ENCODE data around the gene OSBPL8. TPM values are rescaled to one million over a fixed set of nuclear protein-coding genes. Genes with fewer than 3 reads are reported as not detected.

OSBPL8 gene, protein sequence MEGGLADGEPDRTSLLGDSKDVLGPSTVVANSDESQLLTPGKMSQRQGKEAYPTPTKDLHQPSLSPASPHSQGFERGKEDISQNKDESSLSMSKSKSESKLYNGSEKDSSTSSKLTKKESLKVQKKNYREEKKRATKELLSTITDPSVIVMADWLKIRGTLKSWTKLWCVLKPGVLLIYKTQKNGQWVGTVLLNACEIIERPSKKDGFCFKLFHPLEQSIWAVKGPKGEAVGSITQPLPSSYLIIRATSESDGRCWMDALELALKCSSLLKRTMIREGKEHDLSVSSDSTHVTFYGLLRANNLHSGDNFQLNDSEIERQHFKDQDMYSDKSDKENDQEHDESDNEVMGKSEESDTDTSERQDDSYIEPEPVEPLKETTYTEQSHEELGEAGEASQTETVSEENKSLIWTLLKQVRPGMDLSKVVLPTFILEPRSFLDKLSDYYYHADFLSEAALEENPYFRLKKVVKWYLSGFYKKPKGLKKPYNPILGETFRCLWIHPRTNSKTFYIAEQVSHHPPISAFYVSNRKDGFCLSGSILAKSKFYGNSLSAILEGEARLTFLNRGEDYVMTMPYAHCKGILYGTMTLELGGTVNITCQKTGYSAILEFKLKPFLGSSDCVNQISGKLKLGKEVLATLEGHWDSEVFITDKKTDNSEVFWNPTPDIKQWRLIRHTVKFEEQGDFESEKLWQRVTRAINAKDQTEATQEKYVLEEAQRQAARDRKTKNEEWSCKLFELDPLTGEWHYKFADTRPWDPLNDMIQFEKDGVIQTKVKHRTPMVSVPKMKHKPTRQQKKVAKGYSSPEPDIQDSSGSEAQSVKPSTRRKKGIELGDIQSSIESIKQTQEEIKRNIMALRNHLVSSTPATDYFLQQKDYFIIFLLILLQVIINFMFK
- total RNA-seq (2021) (68.7 to 81.7 TPM (median 72.8 TPM) in 3 replicates), Bru-seq, nascent RNA (percentile 82 among the genes with signal in this experiment)
- long read RNA-seq, experiment 1, full-length matches to known transcripts = 67 of 217 reads
- long read RNA-seq, experiment 1, partial matches to known transcripts = 36 of 217 reads
- long read RNA-seq, experiment 1, other reads (novel, unspliced or antisense) = 114 of 217 reads
- long read RNA-seq, experiment 2, partial matches to known transcripts = 7 of 58 reads
- long read RNA-seq, experiment 2, other reads (novel, unspliced or antisense) = 50 of 58 reads
- long read RNA-seq, experiment 3, partial matches to known transcripts = 0 of 2 reads
- long read RNA-seq, experiment 3, other reads (novel, unspliced or antisense) = 2 of 2 reads

DNA sequence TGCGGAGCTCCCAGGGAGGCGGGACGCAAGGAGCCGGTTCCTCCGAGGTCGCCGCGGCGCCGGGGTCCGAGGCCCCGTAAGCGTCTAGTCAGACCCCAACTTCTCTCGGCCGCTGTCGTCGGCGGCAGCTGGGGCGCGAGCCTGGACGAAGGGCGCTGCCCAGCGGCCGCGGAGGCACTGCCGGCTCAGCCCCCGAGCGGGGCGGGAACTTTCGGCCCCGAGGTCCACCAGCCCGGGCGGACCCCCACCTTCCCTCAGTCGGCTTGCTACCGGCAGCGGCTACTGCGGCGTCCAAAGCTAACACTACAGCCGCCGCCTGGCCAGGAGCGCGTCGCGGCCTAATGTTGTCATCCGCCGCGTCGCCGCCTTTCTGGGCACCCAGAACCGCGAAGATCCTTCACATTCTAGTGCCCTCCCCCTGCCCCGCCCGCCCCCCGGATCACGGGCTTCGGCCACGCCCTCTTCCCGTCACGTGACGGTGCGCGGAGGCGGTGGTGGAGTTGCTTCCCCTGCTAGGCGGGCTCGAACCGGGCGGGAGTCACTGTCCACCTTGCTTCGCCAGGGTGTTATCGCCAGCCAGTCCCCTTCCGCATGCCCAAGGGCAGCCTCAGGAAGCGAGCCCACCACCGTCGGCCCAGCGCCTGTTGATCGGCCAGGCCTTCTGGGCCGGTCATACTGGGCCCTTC lies at the start of gene OSBPL8:
TSS of gene OSBPL8 (minus strand) at position 372 of the 686 bp plus-strand sequence. CDS start 72,220 bp downstream, outside the sequence.
- ChIA-PET CTCF (interaction anchor here (1.0 to 1.6 kb wide), 3 partner anchors 9 to 28 kb away, joined by 3 to 5 read pairs (median 3); no protein-coding TSS in a partner anchor), POLR2A (interaction anchor here (0.6 to 1.2 kb wide), 3 partner anchors 12 to 377 kb away, joined by 3 read pairs; no protein-coding TSS in a partner anchor)
- Mint-ChIP-seq H3K27ac (peak within 1 kb of the TSS; percentile 97), H3K4me1 (peaks cover 42% of the 10 kb centered on the region), H3K9me3 (no peaks in the 10 kb centered on the region), H3K36me3 (no peaks in the 10 kb centered on the region), H3K27me3 (ENCODE audit: low read depth) (no peaks in the 10 kb centered on the region), H3K4me3 (peak within 1 kb of the TSS; percentile 91)
- DNase-seq (ENCODE audit: low spot score) = peak; percentile 97
- ATAC-seq = peak; percentile 82
- TF ChIP-seq, protein P1, sequence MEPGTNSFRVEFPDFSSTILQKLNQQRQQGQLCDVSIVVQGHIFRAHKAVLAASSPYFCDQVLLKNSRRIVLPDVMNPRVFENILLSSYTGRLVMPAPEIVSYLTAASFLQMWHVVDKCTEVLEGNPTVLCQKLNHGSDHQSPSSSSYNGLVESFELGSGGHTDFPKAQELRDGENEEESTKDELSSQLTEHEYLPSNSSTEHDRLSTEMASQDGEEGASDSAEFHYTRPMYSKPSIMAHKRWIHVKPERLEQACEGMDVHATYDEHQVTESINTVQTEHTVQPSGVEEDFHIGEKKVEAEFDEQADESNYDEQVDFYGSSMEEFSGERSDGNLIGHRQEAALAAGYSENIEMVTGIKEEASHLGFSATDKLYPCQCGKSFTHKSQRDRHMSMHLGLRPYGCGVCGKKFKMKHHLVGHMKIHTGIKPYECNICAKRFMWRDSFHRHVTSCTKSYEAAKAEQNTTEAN (CRISPR knock-in tag; IDR thresholded peaks at IDR 0.05) = peak; percentile 72; the same call in 1 of the 2 replicates
- peak; percentile 30; the same call in 1 of the 2 replicates for TF ChIP-seq ESRRA (CRISPR knock-in tag; IDR thresholded peaks at IDR 0.05; ENCODE audit: borderline replicate concordance)
- no peak for TF ChIP-seq GTF2I (CRISPR knock-in tag; conservative IDR thresholded peaks at IDR 0.05)
- TF ChIP-seq, protein P2, sequence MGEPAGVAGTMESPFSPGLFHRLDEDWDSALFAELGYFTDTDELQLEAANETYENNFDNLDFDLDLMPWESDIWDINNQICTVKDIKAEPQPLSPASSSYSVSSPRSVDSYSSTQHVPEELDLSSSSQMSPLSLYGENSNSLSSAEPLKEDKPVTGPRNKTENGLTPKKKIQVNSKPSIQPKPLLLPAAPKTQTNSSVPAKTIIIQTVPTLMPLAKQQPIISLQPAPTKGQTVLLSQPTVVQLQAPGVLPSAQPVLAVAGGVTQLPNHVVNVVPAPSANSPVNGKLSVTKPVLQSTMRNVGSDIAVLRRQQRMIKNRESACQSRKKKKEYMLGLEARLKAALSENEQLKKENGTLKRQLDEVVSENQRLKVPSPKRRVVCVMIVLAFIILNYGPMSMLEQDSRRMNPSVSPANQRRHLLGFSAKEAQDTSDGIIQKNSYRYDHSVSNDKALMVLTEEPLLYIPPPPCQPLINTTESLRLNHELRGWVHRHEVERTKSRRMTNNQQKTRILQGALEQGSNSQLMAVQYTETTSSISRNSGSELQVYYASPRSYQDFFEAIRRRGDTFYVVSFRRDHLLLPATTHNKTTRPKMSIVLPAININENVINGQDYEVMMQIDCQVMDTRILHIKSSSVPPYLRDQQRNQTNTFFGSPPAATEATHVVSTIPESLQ (CRISPR knock-in tag; IDR thresholded peaks at IDR 0.05) = no peak
- TF ChIP-seq CREM (CRISPR knock-in tag; IDR thresholded peaks at IDR 0.05) = peak; percentile 94
- TF ChIP-seq, protein P3, sequence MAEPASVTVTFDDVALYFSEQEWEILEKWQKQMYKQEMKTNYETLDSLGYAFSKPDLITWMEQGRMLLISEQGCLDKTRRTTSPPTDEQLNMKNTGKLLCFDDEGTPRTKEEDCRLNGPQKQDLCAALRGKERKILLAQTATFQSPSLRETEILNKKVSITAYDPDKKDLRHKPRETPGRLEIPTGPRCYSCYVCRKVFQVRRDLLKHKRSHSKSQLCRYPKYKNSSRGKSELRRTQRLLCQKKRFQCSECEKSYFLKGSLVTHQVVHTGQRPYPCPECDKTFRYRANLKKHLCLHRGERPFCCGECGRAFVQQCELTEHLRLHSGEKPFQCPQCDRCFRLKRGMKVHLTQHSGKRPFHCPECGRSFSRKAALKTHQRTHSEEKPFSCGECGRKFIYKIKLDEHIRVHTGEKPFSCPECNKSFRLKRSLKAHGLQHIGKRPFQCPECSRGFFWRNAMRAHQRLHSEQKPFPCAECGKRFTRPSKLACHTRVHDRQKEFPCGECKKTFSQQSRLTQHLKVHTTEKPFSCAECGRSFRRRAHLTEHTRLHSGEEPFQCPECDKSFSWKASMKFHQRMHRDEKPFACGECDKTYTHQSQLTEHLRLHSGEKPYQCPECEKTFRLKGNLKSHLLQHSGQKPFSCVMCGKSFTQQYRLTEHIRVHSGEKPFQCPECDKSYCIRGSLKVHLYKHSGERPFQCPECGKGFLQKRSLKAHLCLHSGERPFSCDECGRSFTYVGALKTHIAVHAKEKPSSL (CRISPR knock-in tag; conservative IDR thresholded peaks at IDR 0.05) = no peak
- TF ChIP-seq, protein P4, sequence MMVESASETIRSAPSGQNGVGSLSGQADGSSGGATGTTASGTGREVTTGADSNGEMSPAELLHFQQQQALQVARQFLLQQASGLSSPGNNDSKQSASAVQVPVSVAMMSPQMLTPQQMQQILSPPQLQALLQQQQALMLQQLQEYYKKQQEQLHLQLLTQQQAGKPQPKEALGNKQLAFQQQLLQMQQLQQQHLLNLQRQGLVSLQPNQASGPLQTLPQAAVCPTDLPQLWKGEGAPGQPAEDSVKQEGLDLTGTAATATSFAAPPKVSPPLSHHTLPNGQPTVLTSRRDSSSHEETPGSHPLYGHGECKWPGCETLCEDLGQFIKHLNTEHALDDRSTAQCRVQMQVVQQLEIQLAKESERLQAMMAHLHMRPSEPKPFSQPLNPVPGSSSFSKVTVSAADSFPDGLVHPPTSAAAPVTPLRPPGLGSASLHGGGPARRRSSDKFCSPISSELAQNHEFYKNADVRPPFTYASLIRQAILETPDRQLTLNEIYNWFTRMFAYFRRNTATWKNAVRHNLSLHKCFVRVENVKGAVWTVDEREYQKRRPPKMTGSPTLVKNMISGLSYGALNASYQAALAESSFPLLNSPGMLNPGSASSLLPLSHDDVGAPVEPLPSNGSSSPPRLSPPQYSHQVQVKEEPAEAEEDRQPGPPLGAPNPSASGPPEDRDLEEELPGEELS (CRISPR knock-in tag; IDR thresholded peaks at IDR 0.05) = peak; percentile 44; the same call in 1 of the 2 replicates
- TF ChIP-seq, protein P5, sequence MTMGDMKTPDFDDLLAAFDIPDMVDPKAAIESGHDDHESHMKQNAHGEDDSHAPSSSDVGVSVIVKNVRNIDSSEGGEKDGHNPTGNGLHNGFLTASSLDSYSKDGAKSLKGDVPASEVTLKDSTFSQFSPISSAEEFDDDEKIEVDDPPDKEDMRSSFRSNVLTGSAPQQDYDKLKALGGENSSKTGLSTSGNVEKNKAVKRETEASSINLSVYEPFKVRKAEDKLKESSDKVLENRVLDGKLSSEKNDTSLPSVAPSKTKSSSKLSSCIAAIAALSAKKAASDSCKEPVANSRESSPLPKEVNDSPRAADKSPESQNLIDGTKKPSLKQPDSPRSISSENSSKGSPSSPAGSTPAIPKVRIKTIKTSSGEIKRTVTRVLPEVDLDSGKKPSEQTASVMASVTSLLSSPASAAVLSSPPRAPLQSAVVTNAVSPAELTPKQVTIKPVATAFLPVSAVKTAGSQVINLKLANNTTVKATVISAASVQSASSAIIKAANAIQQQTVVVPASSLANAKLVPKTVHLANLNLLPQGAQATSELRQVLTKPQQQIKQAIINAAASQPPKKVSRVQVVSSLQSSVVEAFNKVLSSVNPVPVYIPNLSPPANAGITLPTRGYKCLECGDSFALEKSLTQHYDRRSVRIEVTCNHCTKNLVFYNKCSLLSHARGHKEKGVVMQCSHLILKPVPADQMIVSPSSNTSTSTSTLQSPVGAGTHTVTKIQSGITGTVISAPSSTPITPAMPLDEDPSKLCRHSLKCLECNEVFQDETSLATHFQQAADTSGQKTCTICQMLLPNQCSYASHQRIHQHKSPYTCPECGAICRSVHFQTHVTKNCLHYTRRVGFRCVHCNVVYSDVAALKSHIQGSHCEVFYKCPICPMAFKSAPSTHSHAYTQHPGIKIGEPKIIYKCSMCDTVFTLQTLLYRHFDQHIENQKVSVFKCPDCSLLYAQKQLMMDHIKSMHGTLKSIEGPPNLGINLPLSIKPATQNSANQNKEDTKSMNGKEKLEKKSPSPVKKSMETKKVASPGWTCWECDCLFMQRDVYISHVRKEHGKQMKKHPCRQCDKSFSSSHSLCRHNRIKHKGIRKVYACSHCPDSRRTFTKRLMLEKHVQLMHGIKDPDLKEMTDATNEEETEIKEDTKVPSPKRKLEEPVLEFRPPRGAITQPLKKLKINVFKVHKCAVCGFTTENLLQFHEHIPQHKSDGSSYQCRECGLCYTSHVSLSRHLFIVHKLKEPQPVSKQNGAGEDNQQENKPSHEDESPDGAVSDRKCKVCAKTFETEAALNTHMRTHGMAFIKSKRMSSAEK (CRISPR knock-in tag; IDR thresholded peaks at IDR 0.05; ENCODE audit: borderline replicate concordance) = no peak
- no peak for TF ChIP-seq SOX15 (CRISPR knock-in tag; IDR thresholded peaks at IDR 0.05)
- TF ChIP-seq, protein P6, sequence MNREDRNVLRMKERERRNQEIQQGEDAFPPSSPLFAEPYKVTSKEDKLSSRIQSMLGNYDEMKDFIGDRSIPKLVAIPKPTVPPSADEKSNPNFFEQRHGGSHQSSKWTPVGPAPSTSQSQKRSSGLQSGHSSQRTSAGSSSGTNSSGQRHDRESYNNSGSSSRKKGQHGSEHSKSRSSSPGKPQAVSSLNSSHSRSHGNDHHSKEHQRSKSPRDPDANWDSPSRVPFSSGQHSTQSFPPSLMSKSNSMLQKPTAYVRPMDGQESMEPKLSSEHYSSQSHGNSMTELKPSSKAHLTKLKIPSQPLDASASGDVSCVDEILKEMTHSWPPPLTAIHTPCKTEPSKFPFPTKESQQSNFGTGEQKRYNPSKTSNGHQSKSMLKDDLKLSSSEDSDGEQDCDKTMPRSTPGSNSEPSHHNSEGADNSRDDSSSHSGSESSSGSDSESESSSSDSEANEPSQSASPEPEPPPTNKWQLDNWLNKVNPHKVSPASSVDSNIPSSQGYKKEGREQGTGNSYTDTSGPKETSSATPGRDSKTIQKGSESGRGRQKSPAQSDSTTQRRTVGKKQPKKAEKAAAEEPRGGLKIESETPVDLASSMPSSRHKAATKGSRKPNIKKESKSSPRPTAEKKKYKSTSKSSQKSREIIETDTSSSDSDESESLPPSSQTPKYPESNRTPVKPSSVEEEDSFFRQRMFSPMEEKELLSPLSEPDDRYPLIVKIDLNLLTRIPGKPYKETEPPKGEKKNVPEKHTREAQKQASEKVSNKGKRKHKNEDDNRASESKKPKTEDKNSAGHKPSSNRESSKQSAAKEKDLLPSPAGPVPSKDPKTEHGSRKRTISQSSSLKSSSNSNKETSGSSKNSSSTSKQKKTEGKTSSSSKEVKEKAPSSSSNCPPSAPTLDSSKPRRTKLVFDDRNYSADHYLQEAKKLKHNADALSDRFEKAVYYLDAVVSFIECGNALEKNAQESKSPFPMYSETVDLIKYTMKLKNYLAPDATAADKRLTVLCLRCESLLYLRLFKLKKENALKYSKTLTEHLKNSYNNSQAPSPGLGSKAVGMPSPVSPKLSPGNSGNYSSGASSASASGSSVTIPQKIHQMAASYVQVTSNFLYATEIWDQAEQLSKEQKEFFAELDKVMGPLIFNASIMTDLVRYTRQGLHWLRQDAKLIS (CRISPR knock-in tag; IDR thresholded peaks at IDR 0.05; ENCODE audit: borderline replicate concordance) = no peak
- no peak for TF ChIP-seq ATF1 (CRISPR knock-in tag; IDR thresholded peaks at IDR 0.05)
- no peak for TF ChIP-seq SMAD4 (CRISPR knock-in tag; IDR thresholded peaks at IDR 0.05)
- no peak for TF ChIP-seq NFYB (CRISPR knock-in tag; conservative IDR thresholded peaks at IDR 0.05; ENCODE audit: low read depth)
- no peak for TF ChIP-seq RORB (CRISPR knock-in tag; IDR thresholded peaks at IDR 0.05)

Measured in WTC11 (cell line).